SK-N-MC (cell line): ENCODE measurements around the gene SAMD11.

Experiments used
- EZH2 ChIP-seq: fragments of 200-600 bp; sonication (generic); IDR thresholded peaks from one replicate; pipeline ENCODE4 v1.6.1; 2017; ENCODE audit warnings: antibody characterized with exemption
- POLR2AphosphoS5 ChIP-seq: IDR thresholded peaks from 2 replicates; pipeline ENCODE4 v1.6.1; 2012; ENCODE audit warnings: mild to moderate bottlenecking, low read depth, low read length, borderline replicate concordance

GRCh38 chr1:912740-913301 is 10.9 kb upstream of the SAMD11 start:
- TF ChIP-seq POLR2AphosphoS5 (no peak; the same call in none of the 2 replicates), EZH2 (no peak)
